HG03575 (cell line): ENCODE data around the gene KRT84.
"Not testable (repeated sequence)": the region's sequence is repeated elsewhere in the genome, so short reads cannot be mapped to it uniquely, and the experiment has no call there.

Experiments used
- ATAC-seq: cut with Tn5 transposase; IDR thresholded peaks from one replicate; pipeline ENCODE4 v1.9.1; 2021; ENCODE audit not compliant: unreplicated experiment, insufficient number of reproducible peaks, low FRiP score; ENCODE audit errors: extremely low read depth

KRT84 gene

GRCh38 chr12:52413782-52414345 is 28.4 kb upstream of the KRT84 start:
- no peak for ATAC-seq

DNA sequence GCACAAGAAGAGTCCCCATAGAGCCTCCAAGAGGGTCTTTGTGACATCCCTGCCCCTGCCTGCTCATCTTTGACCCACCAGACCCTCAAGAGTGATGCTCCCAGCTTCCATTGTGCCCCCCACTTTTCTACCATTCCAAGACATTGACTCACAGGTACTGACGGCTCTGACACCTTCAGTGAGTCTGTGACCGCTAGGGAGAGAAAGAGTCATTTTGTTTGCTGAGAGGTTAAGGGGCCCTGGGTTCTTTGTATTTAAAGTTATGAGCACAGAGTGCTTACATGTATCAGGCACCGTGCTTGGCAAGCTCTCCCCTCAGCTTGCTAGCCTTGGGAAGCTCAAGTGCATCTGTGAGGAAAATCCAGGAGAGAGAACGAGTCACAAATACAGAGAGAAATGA is 27.8 kb upstream of the KRT84 start:
- ATAC-seq = no peak

- ATAC-seq = no peak
Observed at GRCh38 chr12:52411815-52412214, 26.4 kb upstream of the KRT84 start.

GRCh38 chr12:52410589-52411248 is 25.3 kb upstream of the KRT84 start:
- ATAC-seq = not testable (repeated sequence)

DNA sequence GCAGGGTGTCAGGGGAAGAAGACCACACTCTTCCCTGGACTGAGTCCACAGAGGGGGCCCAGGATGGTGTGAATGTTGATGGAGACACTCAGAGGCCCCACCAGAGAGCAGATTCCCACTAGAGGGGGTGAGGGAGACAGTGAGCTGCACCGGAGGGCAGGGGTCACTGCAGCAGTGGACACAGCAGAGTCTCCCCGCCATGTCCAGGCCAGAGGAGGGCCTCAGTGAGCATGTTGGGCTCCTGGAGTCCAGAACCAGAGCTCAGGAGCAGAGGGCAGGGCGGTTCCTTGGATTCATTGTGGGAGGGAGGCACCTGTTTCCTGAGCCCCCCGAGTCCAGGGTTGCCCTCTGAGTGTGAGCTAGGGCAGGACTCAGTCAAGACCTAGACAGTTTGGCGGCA is 22.5 kb upstream of the KRT84 start:
- no peak for ATAC-seq

DNA sequence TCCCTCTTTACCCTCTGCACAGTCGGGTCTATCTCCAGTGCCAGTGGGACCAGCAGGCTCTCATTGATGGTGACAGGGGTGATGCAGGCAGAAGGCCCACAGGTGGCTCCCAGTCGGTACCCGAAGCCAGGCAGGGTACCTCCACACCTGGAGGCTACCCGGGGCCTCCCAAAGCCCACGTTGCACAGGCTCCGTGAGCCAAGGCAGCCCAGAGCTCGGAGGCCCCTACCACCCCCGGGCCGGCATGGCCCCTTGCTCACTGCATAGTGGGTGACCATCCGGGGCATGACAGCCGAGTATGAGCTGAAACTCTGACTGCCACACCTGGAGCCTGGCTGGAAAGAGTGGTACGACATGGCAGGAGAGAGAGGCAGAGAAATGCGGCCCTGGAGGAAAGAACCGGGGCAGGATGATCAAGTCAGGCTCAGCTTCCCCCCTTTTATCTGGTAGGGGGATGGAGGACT is 20.5 kb upstream of the KRT84 start, which contains the start of gene KRT82:
KRT82 (minus strand) TSS at position 414 of the 464 bp plus-strand sequence; CDS start at position 356, 58 bp downstream.
- ATAC-seq = no peak

DNA sequence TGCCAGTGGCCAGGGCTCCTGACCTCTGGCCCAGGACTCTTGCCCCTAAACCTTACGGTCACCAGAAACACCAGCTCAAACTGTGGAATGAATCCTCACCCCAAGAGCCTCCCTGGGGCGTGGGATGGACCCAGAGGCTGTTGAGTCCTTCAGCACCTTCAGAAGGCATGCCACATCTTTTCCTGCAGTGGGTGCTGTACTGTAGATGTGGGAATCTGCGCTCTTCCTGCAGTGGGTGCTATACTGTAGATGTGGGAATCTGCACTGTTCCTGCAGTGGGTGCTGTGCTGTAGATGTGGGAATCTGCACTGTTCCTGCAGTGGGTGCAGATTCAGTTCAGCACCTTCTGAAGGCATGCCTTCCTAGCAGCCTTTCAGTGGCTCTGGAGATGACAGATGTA is 19.5 kb upstream of the KRT84 start:
- no peak for ATAC-seq

DNA sequence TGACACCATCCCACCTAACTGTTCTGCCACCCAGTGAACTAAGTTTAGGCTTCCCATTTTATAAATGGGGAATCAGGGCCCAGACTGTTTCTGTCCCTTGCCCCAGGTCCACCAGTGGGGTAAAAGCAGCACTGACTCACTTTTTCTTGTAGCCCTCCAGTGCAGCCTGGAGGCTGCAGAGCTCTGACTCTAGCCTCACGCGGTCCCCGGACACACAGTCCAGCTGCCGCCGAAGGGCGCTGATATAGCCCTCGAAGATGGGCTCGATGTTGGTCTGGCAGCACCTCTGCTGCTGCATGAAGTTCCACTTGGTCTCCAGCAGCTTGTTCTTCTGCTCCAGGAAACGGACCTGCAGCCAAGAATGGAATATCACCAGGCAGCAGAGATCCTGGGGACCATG is 18.1 kb upstream of the KRT84 start:
- no peak for ATAC-seq

DNA sequence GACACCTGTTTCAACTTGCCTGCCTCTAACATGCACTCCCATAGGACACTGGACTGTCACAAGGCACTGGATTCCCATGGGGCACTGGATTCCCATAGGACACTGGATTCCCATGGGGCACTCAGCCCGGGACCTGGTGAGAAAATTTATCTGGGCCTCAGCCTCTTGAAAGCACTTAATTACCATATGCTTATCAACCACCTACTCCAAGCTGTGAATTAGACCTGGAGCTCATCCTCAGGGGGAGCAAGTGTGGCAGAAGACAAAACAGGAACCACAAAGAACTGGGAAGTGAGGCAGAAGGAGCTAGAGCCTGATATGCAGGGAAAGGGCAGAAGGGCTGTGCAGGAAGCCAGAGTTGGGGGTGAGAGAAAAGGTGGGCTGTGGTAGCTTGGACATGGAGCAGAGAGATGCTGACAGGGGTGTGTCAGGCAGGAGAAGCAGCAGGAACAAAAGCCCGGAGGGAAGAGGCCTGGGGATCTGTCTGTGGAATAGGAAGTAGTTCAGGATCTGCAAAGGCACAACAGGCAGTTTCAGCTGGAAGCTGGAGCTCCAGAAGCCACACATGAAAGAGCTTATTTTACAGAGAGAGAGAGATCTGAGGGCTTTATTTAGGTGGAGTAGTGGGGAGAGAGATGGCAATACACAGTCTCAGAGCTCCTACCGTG is 17.6 kb upstream of the KRT84 start:
- ATAC-seq = no peak

- no peak for ATAC-seq
Observed at GRCh38 chr12:52402377-52402776, 16.9 kb upstream of the KRT84 start.

GRCh38 chr12:52401926-52402325 is 16.5 kb upstream of the KRT84 start:
- no peak for ATAC-seq

GRCh38 chr12:52401526-52401925 is 16.1 kb upstream of the KRT84 start:
- no peak for ATAC-seq

DNA sequence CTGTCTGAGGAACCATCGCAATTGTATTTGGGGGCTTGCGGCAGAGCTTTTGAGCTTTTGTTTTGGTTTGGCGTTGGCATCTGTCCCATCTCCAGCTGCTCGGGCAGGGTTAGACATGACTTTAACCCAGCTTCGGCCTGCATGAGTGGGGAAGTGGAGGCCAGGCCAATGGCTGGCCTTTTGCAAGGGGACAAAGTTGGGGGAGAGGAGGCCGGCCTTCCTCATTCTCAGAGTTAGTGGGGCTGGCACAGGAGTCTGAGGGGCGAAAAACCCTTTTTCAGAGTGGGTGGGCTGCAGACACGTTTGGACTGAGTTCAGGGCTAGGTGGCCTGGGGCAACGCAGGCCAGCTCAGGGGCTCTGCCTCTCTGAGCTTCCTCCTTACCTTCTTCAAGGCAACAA is 15.5 kb upstream of the KRT84 start:
- ATAC-seq = no peak

- no peak for ATAC-seq
Observed at GRCh38 chr12:52399756-52400155, 14.3 kb upstream of the KRT84 start.

DNA sequence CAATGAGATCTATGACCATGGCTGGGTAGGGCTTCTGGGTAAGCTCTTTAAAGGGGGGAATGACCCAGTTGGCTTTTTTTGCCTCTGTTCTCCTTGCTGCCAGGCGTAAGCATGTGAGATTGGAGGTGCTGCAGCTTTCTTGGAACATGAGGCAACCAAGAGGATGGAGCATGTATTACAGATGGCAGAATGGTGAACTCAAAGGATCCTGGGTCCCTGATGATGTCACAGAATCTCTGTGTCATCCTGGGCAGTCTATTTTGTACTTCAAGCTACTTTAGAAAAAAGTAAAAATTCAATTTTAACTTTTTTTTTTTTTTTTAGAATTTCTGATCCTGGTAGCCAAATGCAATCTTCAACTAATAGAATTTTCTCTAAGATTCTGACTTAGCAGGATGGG is 12.7 kb upstream of the KRT84 start:
- ATAC-seq = no peak

DNA sequence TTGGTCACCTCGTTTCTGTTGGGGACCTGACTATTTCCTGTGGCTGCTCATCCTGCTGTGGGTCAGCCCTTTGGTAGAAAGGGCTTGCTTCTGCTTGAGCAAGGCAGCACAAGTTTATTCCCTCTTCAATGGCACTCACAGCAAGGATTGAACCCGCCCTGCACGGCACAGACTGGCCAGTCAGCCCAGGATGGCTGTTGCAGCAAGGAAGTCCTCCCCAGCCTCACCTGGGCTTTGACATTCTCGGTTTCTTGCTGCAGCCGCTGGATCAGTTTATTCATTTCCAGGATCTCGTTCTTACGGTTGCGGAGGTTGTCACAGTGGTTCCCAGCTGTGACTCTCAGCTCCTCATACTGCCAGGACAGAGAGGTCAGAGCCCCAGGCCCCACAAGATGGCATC is 11.2 kb upstream of the KRT84 start:
- ATAC-seq = no peak

- ATAC-seq = no peak
Observed at GRCh38 chr12:52395761-52396434, 10.4 kb upstream of the KRT84 start.

GRCh38 chr12:52394836-52395405 is 9.5 kb upstream of the KRT84 start:
- no peak for ATAC-seq

DNA sequence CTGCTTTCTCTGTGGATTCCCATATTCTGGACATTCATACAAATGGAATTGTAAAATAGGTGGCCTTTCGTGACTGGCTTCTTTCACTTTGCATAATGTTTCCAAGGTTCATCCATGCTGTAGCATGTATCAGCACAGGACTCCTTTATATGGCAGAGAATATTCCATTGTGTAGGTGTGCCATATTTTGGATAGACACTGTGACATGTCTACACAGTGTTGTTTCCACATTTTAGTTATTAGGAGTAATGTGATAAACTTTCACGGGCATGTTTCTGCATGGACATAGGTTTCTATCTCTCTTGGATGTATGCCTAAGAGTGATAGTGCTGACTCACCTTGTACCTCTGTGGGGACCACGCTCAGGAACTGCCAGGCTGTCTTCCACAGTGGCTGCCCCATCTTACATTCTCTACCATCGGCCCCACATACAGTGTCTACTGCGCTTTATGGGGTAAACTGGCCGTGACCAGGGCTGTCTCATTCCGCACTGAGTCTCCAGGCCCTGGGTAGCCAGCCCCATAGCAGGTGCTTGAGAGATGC is 7.1 kb upstream of the KRT84 start:
- ATAC-seq = no peak
